Activated naive CD8-positive, alpha-beta T cell treated with anti-CD3 and anti-CD28 coated beads, Interleukin-2, amount 50 U/mL, for 24 hours (primary cell): ENCODE data around the gene NELL1.

ENCODE experiments used
- ATAC-seq: fragments of 150-1000 bp; cut with Tn5 transposase; one replicate; pipeline ENCODE4 v1.10.0; 2021
- DNase-seq: peaks from one replicate; pipeline ENCODE4 v3.0.0; 2021
- H3K27ac Mint-ChIP-seq: one replicate; pipeline ENCODE4 v1.8.0; 2021; ENCODE audit warnings: mild to moderate bottlenecking, mixed read lengths
- H3K27me3 Mint-ChIP-seq: one replicate; pipeline ENCODE4 v1.8.0; 2021; ENCODE audit warnings: mixed read lengths
- H3K36me3 Mint-ChIP-seq: one replicate; pipeline ENCODE4 v1.8.0; 2021; ENCODE audit warnings: low read depth, mixed read lengths
- H3K4me1 Mint-ChIP-seq: one replicate; pipeline ENCODE4 v1.8.0; 2021; ENCODE audit warnings: mixed read lengths
- H3K4me3 Mint-ChIP-seq: one replicate; pipeline ENCODE4 v1.8.0; 2021; ENCODE audit warnings: mild to moderate bottlenecking, moderate library complexity, mixed read lengths
- H3K9me3 Mint-ChIP-seq: one replicate; pipeline ENCODE4 v1.8.0; 2021; ENCODE audit warnings: mixed read lengths

Gene NELL1

DNA sequence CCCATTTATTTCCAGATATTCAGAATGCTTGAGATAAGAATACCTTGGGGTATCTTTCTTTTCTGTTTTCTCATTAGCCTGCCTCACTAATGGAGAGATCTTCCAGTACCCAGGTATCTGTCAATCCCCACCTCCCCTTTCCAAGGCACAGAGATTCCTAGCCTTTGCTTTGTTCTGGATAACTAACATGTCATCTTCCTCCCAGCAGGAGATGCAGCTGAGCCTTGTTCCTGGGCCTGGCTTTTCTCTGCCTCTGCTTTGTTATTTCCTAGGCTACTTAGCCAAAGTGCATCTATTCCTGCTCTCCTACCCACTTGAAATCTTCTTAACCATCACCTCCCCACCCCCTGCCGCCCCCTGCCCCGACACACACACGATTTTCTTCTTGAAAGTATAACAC lies 297.1 kb downstream of the NELL1 start:
- H3K4me1 Mint-ChIP-seq, result no peaks in the 10 kb centered on the region
- H3K4me3 Mint-ChIP-seq, result no peak overlapping the region
- peaks cover 7% of the 10 kb centered on the region for H3K9me3 Mint-ChIP-seq
- DNase-seq (no peak), ATAC-seq (no peak)
- H3K27me3 Mint-ChIP-seq, result no peaks in the 10 kb centered on the region
- H3K36me3 Mint-ChIP-seq, result no peaks in the 10 kb centered on the region
- no peak overlapping the region for H3K27ac Mint-ChIP-seq

DNA sequence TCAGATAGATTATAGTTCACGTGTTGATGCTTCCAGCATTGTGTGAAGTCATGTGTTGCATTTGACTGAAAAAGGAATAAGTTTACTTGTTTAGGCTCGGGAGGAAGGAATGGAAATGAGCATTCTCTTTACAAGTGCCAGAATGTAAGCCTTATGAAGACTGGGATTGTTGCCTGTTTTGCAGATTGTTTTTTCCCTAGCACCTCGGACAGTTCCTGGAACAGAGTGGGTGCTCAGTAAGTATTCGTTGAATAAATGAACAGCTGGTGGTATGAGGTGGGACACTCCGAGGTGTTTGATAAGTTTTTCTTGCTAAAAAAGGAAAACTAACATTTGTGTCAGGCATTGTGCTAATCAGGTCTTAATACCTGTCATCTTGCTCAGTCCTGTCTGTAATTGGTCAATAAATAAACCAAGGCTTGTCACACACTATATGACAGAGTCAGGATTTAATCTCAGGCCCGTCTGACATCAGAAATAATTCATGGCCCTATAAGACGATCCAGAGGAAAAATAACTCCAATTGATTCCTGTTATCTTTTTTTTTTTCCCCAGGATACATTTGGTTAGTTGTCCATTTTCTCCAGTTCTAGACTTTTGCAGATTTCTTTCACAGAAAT lies 304.7 kb downstream of the NELL1 start:
- Mint-ChIP-seq H3K36me3 (no peaks in the 10 kb centered on the region), H3K9me3 (peaks cover 6% of the 10 kb centered on the region), H3K27me3 (no peaks in the 10 kb centered on the region), H3K4me3 (no peak overlapping the region), H3K4me1 (no peaks in the 10 kb centered on the region), H3K27ac (no peak overlapping the region)
- ATAC-seq, result no peak
- no peak for DNase-seq

DNA sequence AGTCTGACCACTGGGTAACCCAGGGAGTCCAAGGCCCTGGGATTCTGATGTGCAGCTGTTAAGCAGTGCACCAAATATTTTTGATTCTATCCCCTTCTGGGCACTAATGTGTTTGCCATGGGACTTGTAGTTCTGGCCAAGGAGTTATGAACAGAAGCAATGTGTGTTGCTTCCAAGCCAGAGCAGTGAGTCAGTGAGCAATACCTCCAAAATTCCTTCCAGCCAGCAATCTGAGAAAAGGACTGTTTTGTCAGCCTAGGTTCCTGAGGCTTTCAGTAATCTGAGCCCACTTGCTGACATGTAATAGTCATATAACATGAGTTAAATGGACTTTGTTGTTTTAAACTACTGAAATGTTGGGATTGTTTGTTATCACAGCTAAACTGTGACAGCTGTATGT lies 311.4 kb downstream of the NELL1 start:
- no peaks in the 10 kb centered on the region for H3K36me3 Mint-ChIP-seq

DNA sequence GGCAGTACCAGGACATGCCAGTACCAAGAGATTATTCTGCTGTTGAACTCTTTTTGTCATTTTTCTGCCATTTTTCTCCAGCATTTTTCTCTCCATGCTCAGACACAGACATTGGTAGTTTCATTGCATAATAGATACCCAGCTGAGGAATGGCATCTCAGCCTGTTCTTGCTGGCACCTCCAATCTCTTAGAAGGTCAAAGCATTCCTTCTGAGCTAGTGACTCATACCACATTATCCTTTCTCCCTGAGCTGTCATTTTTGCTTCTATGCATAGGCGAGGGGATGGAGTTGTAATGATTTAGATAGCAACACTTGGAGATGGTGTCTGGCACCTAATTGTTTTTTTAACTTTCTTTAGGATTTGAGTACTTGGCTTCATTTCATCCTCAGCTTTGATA lies 321.1 kb downstream of the NELL1 start:
- H3K27me3 Mint-ChIP-seq, result no peaks in the 10 kb centered on the region
- no peaks in the 10 kb centered on the region for H3K4me1 Mint-ChIP-seq
- ATAC-seq, result no peak
- H3K9me3 Mint-ChIP-seq, result peaks cover 8% of the 10 kb centered on the region
- no peak for DNase-seq
- no peaks in the 10 kb centered on the region for H3K36me3 Mint-ChIP-seq
- H3K4me3 Mint-ChIP-seq, result no peak overlapping the region
- H3K27ac Mint-ChIP-seq, result no peak overlapping the region

More for the DNA sequence above, 311.4 kb downstream of the NELL1 start:
- ATAC-seq, result no peak
- Mint-ChIP-seq H3K27ac (no peak overlapping the region), H3K4me3 (no peak overlapping the region), H3K4me1 (no peaks in the 10 kb centered on the region), H3K27me3 (no peaks in the 10 kb centered on the region), H3K9me3 (peaks cover 9% of the 10 kb centered on the region)
- no peak for DNase-seq

DNA sequence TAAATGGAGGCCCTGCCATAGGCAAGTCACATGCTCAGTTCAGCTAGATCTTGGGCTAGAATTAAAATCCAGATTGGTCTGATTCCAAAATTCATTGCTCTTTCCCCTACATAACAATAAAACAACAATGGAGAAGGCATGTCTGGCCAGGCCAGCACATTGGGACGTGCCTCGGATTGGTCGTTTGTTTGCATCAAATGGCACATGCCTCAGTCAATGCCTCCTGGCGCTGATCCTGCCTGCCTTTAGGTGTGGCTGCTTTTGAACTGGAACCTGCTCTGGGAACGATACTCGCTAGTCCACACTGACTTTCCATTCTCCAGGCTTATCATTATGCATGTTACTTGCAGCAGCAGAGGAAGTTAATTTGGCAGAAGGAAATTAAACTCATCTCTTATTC lies 322.1 kb downstream of the NELL1 start:
- H3K4me1 Mint-ChIP-seq, result no peaks in the 10 kb centered on the region
- H3K27me3 Mint-ChIP-seq, result no peaks in the 10 kb centered on the region
- H3K36me3 Mint-ChIP-seq, result no peaks in the 10 kb centered on the region
- no peak overlapping the region for H3K4me3 Mint-ChIP-seq
- DNase-seq (no peak), ATAC-seq (no peak)
- H3K27ac Mint-ChIP-seq, result no peak overlapping the region
- peaks cover 8% of the 10 kb centered on the region for H3K9me3 Mint-ChIP-seq

DNA sequence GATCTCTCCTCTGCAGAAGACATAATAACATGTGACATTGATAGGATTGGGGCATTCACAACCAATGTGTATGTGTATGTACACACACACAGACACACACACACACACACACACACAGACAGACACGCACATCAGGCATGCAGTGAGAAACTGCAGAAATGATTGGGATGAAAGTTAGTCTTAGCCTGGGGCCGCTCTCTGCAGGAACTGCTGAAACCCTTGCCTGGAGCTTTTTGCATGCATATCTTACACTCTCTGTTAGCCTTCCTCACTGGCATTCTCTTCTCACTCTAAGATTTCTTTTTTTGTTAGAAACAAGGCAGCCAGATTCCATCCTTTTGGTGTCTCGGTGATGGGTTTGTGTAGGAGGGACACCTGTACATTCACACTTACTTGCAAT lies 337.9 kb downstream of the NELL1 start:
- Mint-ChIP-seq H3K27me3 (no peaks in the 10 kb centered on the region), H3K4me3 (no peak overlapping the region), H3K9me3 (peaks cover 3% of the 10 kb centered on the region), H3K27ac (no peak overlapping the region), H3K4me1 (no peaks in the 10 kb centered on the region), H3K36me3 (no peaks in the 10 kb centered on the region)
- DNase-seq, result no peak
- ATAC-seq, result no peak

DNA sequence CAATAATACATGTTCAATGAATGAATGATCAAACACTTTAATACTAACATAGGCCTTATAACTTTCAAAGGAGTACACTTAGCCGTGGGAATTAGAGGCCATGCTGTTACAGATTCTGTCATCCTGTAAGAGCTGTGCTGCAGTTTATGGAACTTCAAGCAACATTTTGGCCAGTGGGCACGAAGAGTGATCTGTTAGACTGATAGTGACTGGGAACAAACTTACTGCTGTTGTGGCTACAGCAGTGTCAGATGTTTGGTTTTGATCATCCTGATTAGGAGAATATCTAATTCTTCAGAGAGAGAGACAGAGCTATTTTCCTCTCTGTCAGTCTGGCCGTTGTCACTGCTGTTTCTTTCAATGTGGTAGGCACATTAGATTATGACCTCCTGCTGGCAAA lies 348.9 kb downstream of the NELL1 start:
- no peak overlapping the region for H3K27ac Mint-ChIP-seq
- DNase-seq (no peak), ATAC-seq (no peak)
- H3K9me3 Mint-ChIP-seq, result peaks cover 5% of the 10 kb centered on the region
- H3K4me3 Mint-ChIP-seq, result no peak overlapping the region
- H3K4me1 Mint-ChIP-seq, result no peaks in the 10 kb centered on the region
- no peaks in the 10 kb centered on the region for H3K27me3 Mint-ChIP-seq
- no peaks in the 10 kb centered on the region for H3K36me3 Mint-ChIP-seq

DNA sequence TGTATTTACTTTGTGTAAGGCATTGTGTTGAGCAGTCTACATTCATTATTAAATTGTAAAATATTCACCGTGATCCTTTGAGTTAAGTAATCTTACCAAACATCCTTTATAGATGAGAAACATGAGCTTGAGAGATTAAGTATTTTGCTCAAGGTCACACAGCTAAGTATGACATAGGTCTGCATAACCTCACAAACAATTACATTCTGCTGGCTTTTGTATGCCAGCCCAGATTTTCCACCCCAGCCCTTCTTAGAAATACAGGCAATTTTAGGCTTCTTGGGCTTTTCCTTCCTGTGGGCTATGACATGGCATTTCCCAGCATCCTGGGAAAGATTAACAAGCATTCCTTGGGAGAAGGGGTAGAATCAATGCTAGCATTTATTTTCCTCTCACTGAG lies 357.3 kb downstream of the NELL1 start:
- no peak for DNase-seq
- Mint-ChIP-seq H3K27me3 (no peaks in the 10 kb centered on the region), H3K27ac (no peak overlapping the region), H3K4me1 (no peaks in the 10 kb centered on the region), H3K9me3 (no peaks in the 10 kb centered on the region), H3K4me3 (no peak overlapping the region), H3K36me3 (no peaks in the 10 kb centered on the region)
- no peak for ATAC-seq

DNA sequence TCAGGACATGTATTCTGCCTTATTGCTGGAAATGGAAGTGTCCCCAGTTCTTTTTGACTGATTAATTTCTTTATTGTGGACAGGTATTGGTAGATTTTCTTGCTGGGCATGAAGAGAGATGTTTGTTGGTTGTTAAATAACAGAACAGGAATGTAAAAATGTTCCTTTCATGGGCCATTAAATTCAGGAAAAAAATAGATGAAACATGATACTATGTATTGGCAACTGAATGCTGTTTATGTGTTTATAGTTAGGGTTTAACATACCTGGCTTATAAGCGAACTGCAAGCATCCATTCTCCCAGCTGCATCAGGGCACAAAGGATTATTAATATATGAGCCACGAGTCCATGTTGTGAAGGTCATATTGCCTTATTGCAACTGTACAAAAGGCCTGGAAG lies 368.5 kb downstream of the NELL1 start:
- DNase-seq, result no peak
- ATAC-seq, result no peak
- no peaks in the 10 kb centered on the region for H3K4me1 Mint-ChIP-seq
- no peak overlapping the region for H3K4me3 Mint-ChIP-seq
- peaks cover 16% of the 10 kb centered on the region for H3K9me3 Mint-ChIP-seq
- H3K36me3 Mint-ChIP-seq, result no peaks in the 10 kb centered on the region
- H3K27ac Mint-ChIP-seq, result no peak overlapping the region
- no peaks in the 10 kb centered on the region for H3K27me3 Mint-ChIP-seq

DNA sequence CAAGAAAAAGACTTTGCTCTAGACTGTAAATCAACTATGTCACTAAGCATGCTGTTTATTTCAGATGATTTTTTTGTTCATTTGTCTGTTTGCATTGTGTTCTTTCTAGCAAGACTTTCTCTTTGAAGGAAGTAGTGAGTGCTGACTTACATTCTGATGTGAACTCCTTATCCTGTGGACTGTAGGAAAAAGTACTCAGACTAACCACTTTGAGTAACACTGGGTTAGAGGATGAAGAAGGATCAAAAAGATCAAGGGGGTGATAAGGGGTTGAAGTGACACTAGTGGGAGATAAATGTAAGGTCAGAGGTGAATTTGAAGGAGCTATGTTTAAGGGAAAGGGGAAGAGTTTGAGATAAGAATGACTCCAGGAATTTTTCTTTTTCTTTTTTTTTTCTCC lies 369.4 kb downstream of the NELL1 start:
- no peak overlapping the region for H3K4me3 Mint-ChIP-seq
- H3K36me3 Mint-ChIP-seq, result no peaks in the 10 kb centered on the region
- no peak overlapping the region for H3K27ac Mint-ChIP-seq
- H3K4me1 Mint-ChIP-seq, result no peaks in the 10 kb centered on the region
- peaks cover 14% of the 10 kb centered on the region for H3K9me3 Mint-ChIP-seq
- H3K27me3 Mint-ChIP-seq, result no peaks in the 10 kb centered on the region
- DNase-seq, result no peak
- ATAC-seq, result no peak

DNA sequence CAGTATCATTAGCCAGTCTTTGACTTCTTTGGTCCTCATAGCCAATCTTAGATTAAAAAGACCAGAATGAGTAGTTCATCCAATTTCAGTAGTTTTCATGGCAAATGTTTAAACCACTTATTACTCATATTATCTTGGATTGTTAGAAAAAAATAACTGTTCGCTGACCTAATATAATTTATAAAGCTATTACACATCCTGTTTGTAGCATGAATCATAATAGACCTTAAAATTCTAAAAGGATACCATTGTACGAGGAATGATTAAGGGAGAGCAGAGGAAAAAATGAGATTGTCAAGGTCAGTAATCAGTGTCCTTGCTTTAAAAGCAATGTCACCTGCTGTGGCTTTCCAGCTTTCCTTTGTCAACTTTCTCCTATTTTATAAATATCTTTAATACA lies 371.2 kb downstream of the NELL1 start:
- Mint-ChIP-seq H3K36me3 (no peaks in the 10 kb centered on the region), H3K9me3 (peaks cover 9% of the 10 kb centered on the region), H3K4me3 (no peak overlapping the region), H3K27me3 (no peaks in the 10 kb centered on the region), H3K27ac (no peak overlapping the region), H3K4me1 (no peaks in the 10 kb centered on the region)
- DNase-seq (no peak), ATAC-seq (no peak)

DNA sequence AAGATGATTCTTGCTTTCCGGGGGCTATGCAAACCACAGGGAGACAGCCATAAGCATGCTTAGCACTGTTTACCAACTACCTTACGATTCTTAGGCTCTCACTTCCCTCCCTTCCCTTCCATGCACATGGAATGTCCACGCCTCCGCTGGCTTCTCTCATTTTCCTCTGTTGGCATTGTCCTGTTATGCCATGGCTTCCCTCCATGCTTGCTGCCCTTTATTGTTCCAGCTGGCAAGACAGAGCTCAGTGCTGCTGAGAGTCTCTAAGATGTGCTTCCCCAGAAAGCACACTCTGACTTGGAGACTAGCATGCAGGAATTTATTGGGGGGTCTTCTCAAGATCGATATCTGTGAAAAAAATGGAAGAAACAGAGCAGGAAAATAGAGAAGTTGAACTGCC lies 379.2 kb downstream of the NELL1 start:
- H3K4me3 Mint-ChIP-seq, result no peak overlapping the region
- no peaks in the 10 kb centered on the region for H3K27me3 Mint-ChIP-seq
- H3K4me1 Mint-ChIP-seq, result no peaks in the 10 kb centered on the region
- no peak overlapping the region for H3K27ac Mint-ChIP-seq
- H3K9me3 Mint-ChIP-seq, result peaks cover 4% of the 10 kb centered on the region
- no peak for DNase-seq
- no peaks in the 10 kb centered on the region for H3K36me3 Mint-ChIP-seq
- no peak for ATAC-seq

DNA sequence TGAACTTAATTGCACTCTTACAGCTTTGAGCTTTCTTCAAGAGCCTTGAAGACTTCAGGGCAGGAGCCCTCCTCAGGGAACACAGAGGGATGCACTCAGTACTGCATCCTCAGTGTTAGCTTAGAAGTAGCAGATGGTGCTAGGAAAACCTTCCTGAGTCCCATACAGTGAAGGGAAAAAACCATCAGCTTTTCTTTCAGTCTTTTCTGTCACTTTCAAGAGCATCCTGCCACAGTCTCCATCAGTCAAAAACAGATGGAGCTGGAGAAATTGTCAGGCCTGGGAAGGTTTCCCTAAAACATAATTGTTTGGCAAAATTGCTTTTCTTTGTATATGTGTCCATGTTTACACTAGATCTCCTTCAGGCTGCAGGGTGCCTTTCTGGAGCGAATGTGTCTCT lies 384.1 kb downstream of the NELL1 start:
- Mint-ChIP-seq H3K36me3 (no peaks in the 10 kb centered on the region), H3K4me1 (no peaks in the 10 kb centered on the region), H3K4me3 (no peak overlapping the region), H3K27ac (no peak overlapping the region), H3K9me3 (peaks cover 4% of the 10 kb centered on the region), H3K27me3 (no peaks in the 10 kb centered on the region)
- no peak for DNase-seq
- no peak for ATAC-seq

DNA sequence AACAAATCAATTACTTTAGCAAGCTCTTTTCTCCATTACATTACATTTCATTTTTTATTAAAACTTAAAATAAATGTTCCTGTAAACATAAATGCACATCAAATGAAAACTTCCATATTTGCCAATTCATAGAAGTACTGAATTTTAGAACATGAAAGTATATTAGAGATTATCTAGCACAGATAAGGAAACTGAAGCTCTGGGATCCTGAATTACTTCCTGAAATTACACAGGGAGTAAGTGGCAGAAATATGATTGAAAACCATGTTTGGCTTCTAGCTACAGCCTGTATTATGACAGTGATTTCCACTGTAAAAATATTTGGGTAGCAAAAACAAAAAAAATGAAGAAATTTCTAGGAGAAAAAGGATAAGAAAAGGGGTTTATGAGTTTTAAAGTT lies 387.3 kb downstream of the NELL1 start:
- no peaks in the 10 kb centered on the region for H3K27me3 Mint-ChIP-seq
- no peak overlapping the region for H3K4me3 Mint-ChIP-seq

DNA sequence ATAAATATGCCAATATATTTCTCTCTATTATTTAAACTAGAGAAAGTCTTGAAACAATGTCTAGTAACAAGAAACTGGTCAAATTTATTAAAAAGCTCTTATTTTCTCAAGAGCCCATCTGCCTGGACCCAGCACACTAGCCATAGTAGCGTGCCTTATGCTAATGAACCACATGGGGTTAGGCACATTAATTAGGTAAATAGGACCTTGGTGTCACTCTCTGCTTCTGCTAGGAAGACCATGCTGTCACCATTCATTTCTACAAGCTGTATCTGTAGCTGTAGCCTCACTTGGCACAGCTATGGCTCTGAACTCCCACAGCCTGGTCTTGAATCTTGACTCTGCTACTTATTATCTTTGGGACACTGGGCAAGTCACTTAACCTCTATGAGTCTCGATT lies 390.5 kb downstream of the NELL1 start:
- Mint-ChIP-seq H3K4me3 (no peak overlapping the region), H3K27ac (no peak overlapping the region), H3K36me3 (no peaks in the 10 kb centered on the region), H3K9me3 (no peaks in the 10 kb centered on the region), H3K27me3 (no peaks in the 10 kb centered on the region), H3K4me1 (no peaks in the 10 kb centered on the region)
- DNase-seq (no peak), ATAC-seq (no peak)

More for the DNA sequence above, 387.3 kb downstream of the NELL1 start:
- ATAC-seq (no peak), DNase-seq (no peak)
- Mint-ChIP-seq H3K27ac (no peak overlapping the region), H3K4me1 (no peaks in the 10 kb centered on the region), H3K36me3 (no peaks in the 10 kb centered on the region), H3K9me3 (peaks cover 4% of the 10 kb centered on the region)

DNA sequence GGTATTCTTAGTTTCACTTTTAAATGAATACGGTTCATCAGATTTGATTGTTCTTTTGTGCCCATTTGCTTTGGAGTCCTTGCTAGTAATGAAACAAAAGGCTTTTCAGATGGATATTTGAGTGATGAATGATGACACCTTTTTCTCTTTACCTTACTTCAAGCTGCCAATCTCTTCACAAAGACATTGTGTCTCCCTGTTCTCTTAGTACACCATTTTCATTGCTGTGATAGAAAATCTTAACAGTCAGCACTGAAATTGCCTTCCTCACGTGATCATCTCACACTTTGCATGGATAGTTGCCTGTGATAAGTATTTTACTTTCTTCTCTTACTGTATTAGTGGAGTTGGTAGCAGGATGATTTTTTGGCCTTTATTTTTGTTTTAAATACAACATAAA lies 396.6 kb downstream of the NELL1 start:
- H3K4me1 Mint-ChIP-seq, result no peaks in the 10 kb centered on the region

More for the DNA sequence above, 396.6 kb downstream of the NELL1 start:
- DNase-seq (no peak), ATAC-seq (no peak)
- Mint-ChIP-seq H3K4me3 (no peak overlapping the region), H3K27ac (no peak overlapping the region), H3K27me3 (no peaks in the 10 kb centered on the region), H3K9me3 (no peaks in the 10 kb centered on the region), H3K36me3 (no peaks in the 10 kb centered on the region)
